NT2/D1 (cell line): ENCODE data around the gene C19orf38.

ENCODE experiments used
- SUZ12 ChIP-seq: IDR thresholded peaks from 2 replicates; pipeline ENCODE4 v1.6.1; 2011; ENCODE audit not compliant: insufficient read length, insufficient read depth; ENCODE audit errors: extremely low read depth
- YY1 ChIP-seq: IDR thresholded peaks from 2 replicates; pipeline ENCODE4 v1.6.1; 2011; ENCODE audit not compliant: insufficient read length, insufficient read depth
- ZNF274 ChIP-seq: IDR thresholded peaks from 2 replicates; pipeline ENCODE4 v1.6.1; 2011; ENCODE audit warnings: mild to moderate bottlenecking, low read depth, low read length

- TF ChIP-seq SUZ12 (no peak), YY1 (peak; percentile 22), ZNF274 (no peak)
These were observed 12.3 kb upstream of the C19orf38 start, which contains the start of gene TMED1 for GRCh38 chr19:10835754-10836478.
